ENCODE results near the gene STAG3. TPM values are rescaled to one million over a fixed set of nuclear protein-coding genes. Genes with fewer than 3 reads are reported as not detected.

STAG3 gene
- total and polyA plus RNA-seq, 9 of the 15 experiments (the other 6 are each of a cell fraction or from before 2014, with no cell fraction given): 0.54 to 2.5 (median 1.7) TPM

DNA sequence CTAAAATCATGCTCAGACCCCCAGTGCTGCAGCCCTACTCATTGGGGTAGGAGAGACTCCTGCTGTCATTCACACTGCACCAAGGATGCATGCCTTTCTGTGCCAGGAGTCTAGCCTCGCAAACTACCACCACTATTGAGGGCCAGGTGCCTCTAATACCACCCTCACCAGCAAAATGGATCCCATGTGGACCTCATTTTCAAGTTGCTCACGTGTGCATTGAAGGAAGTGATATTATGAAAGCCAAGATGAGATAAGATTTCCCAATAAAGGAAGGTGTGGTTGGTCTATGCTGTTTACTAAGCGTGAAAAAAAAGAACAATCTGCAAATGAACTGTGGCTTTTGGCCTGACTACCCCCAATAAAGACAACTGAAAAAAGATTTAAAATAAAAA is 36.2 kb upstream of the STAG3 start:
- H3K27ac ChIP-seq (ENCODE audit: extremely low read depth, low read depth, low read length): no peak overlapping the region
- no peak overlapping the region for H3K4me2 ChIP-seq (ENCODE audit: insufficient read depth, low read length)
- WGBS (ENCODE audit: insufficient coverage, low coverage, missing lambda C conversion rate): 13% methylated on average over 3 of the region's 3 CpGs

More for the DNA sequence above, 36.2 kb upstream of the STAG3 start:
- ChIA-PET CTCF (ENCODE audit: low intra/inter-chr PET ratio) (no interaction called here), POLR2A (interaction anchor here (0.9 to 2.1 kb wide), 2 partner anchors 9 to 11 kb away, joined by 3 to 6 read pairs; no protein-coding TSS in a partner anchor)
- ATAC-seq (no peak), FAIRE-seq (no peak), DNase-seq (ENCODE audit: extremely low read depth in 1 of 4, low spot score in 3 of 4) (no peak)
- Histone ChIP-seq H3K4me1 (replicated peaks in 1 of 2; ENCODE audit: control insufficient read depth in 2 of 2, insufficient read depth in 2 of 2, low read length in 2 of 2) (no peaks in the 10 kb centered on the region), H3K27me3 (ENCODE audit: control insufficient read depth in 2 of 2, insufficient read depth in 2 of 2, low read length in 2 of 2) (peaks cover 11 to 18% of the 10 kb centered on the region in 2 experiments; a peak in 4 of 5 replicates), H3K36me3 (ENCODE audit: control insufficient read depth, insufficient read depth, low read length) (no peaks in the 10 kb centered on the region), H3K9ac (ENCODE audit: insufficient read depth in 1 of 2, low read depth in 2 of 2, low read length in 2 of 2) (no peak overlapping the region), H3K9me1 (ENCODE audit: control insufficient read depth, insufficient read depth, low read length) (no peaks in the 10 kb centered on the region), H4K20me1 (replicated peaks; ENCODE audit: control insufficient read depth, insufficient read depth, low read length) (no peaks in the 10 kb centered on the region), H3K79me2 (ENCODE audit: control insufficient read depth, insufficient read depth, low read length) (no peaks in the 10 kb centered on the region), H2AFZ (ENCODE audit: low read depth, low read length) (no peak overlapping the region), H3K4me3 (no peak overlapping the region), H3K9me3 (replicated peaks; ENCODE audit: control insufficient read depth, insufficient read depth, low read depth, low read length) (no peaks in the 10 kb centered on the region)
- BruUV-seq (replicated peaks): no TSS peak
- TF ChIP-seq THRAP3 (IDR thresholded peaks at IDR 0.05; ENCODE audit: borderline replicate concordance) (no peak), NFIX (CRISPR knock-in tag; IDR thresholded peaks at IDR 0.05; ENCODE audit: low read depth) (no peak), COPS2 (conservative IDR thresholded peaks at IDR 0.05) (no peak), HDAC3 (IDR thresholded peaks at IDR 0.05; ENCODE audit: borderline replicate concordance, partially characterized antibody) (no peak), NCOA4 (IDR thresholded peaks at IDR 0.05; ENCODE audit: partially characterized antibody) (no peak), HDAC2 (IDR thresholded peaks at IDR 0.05) (no peak)
- TF ChIP-seq, protein P1, sequence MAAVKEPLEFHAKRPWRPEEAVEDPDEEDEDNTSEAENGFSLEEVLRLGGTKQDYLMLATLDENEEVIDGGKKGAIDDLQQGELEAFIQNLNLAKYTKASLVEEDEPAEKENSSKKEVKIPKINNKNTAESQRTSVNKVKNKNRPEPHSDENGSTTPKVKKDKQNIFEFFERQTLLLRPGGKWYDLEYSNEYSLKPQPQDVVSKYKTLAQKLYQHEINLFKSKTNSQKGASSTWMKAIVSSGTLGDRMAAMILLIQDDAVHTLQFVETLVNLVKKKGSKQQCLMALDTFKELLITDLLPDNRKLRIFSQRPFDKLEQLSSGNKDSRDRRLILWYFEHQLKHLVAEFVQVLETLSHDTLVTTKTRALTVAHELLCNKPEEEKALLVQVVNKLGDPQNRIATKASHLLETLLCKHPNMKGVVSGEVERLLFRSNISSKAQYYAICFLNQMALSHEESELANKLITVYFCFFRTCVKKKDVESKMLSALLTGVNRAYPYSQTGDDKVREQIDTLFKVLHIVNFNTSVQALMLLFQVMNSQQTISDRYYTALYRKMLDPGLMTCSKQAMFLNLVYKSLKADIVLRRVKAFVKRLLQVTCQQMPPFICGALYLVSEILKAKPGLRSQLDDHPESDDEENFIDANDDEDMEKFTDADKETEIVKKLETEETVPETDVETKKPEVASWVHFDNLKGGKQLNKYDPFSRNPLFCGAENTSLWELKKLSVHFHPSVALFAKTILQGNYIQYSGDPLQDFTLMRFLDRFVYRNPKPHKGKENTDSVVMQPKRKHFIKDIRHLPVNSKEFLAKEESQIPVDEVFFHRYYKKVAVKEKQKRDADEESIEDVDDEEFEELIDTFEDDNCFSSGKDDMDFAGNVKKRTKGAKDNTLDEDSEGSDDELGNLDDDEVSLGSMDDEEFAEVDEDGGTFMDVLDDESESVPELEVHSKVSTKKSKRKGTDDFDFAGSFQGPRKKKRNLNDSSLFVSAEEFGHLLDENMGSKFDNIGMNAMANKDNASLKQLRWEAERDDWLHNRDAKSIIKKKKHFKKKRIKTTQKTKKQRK (IDR thresholded peaks at IDR 0.05; ENCODE audit: borderline replicate concordance, low read depth, low read length): no peak
- in situ Hi-C loops (cut with MboI) (no loop called here), intact Hi-C loops (cut with micrococcal nuclease) (no loop called here)

All from K562 (cell line).